HepG2 (cell line): ENCODE data around the gene PCBP2. TPM values are rescaled to one million over a fixed set of nuclear protein-coding genes. Genes with fewer than 3 reads are reported as not detected.

Experiments used
- ATAC-seq: fragments of 200-7000 bp; cut with Tn5 transposase; 3 replicates; pipeline ENCODE4 v1.9.1; 2020; ENCODE audit warnings: mild to moderate bottlenecking, moderate library complexity
- BruUV-seq: library from RNA; stranded (reverse); fragments of 400-500 nt; replicated peaks from 2 replicates; lab custom pipeline; 2021; lab: Mats Ljungman, UMichigan
- CTCF ChIA-PET: fragments of 300-600 bp; formaldehyde crosslinking; extraction: SDS; loops from one replicate; lab custom pipeline; 2021; ENCODE audit warnings: low total read pairs, inconsistent platforms, low intra/inter-chr PET ratio; lab: Yijun Ruan, JAX
- POLR2A ChIA-PET: fragments of 350-600 bp; sonication (Branson Sonifier 250); formaldehyde crosslinking; loops from one replicate; lab custom pipeline; 2020; ENCODE audit warnings: antibody characterized with exemption, inconsistent platforms; lab: Yijun Ruan, JAX
- DNase-seq: peaks from one replicate; pipeline ENCODE4 v3.0.0-alpha.2; 2015; ENCODE audit warnings: low spot score
- FAIRE-seq: peaks from 3 replicates; lab custom pipeline; 2011; peaks lifted over from hg19 to GRCh38; lab: Jason Lieb, UNC
- H2AFZ ChIP-seq: one replicate; pipeline ENCODE4 v1.6.1; 2011; ENCODE audit warnings: low read length, inconsistent platforms
- H3K27ac ChIP-seq: fragments of 300-600 bp; 3 replicates; pipeline ENCODE4 v1.8.0; 2011; ENCODE audit warnings: mixed run types, mild to moderate bottlenecking, mixed read lengths, low read length, inconsistent platforms; ENCODE audit not compliant: insufficient read depth; ENCODE audit errors: extremely low read length
- H3K27me3 ChIP-seq, 2 experiments: fragments of 200-600 bp in 1 of 2; 2 replicates in 1 of 2; 3 replicates in 1 of 2; pipeline versions ENCODE4 v1.6.0 to v1.8.0; 2011; ENCODE audit warnings: low read length in 2 of 2, mild to moderate bottlenecking in 2 of 2, moderate library complexity in 2 of 2, inconsistent platforms in 1 of 2; ENCODE audit not compliant: insufficient read depth in 2 of 2, control insufficient read depth in 1 of 2
- H3K36me3 ChIP-seq, 2 experiments: fragments of 200-600 bp in 1 of 2; replicated peaks in 1 of 2; 2 replicates in 1 of 2; 3 replicates in 1 of 2; pipeline versions ENCODE4 v1.5.1 to v1.8.0; 2011; ENCODE audit warnings: low read length in 2 of 2, inconsistent platforms in 1 of 2; ENCODE audit not compliant: insufficient read depth in 2 of 2, control insufficient read depth in 1 of 2
- H3K4me1 ChIP-seq: 2 replicates; pipeline ENCODE4 v1.5.1; 2012; ENCODE audit warnings: low read length, inconsistent platforms; ENCODE audit not compliant: insufficient read depth
- H3K4me2 ChIP-seq: 2 replicates; pipeline ENCODE4 v1.6.0; 2011; ENCODE audit warnings: low read depth, low read length, inconsistent platforms
- H3K4me3 ChIP-seq, 3 experiments: fragments of 200-600 bp in 1 of 3; sonication (generic), shearing (Covaris generic) in 1 of 3; replicated peaks in 1 of 3; 2 replicates each; pipeline ENCODE4 v1.5.1; 2011 to 2016; ENCODE audit warnings: low read length in 3 of 3, inconsistent platforms in 2 of 3, low read depth in 2 of 3, mild to moderate bottlenecking in 2 of 3, control low read depth in 1 of 3, mixed read lengths in 1 of 3; ENCODE audit not compliant: insufficient read depth in 1 of 3
- H3K79me2 ChIP-seq: one replicate; pipeline ENCODE4 v1.6.1; 2011; ENCODE audit warnings: low read length, inconsistent platforms; ENCODE audit not compliant: insufficient read depth
- H3K9ac ChIP-seq: 2 replicates; pipeline ENCODE4 v1.6.0; 2011; ENCODE audit warnings: mild to moderate bottlenecking, low read depth, low read length, inconsistent platforms; ENCODE audit not compliant: insufficient read depth
- H3K9me3 ChIP-seq: 2 replicates; pipeline ENCODE4 v1.5.1; 2012; ENCODE audit warnings: mild to moderate bottlenecking, low read length
- H4K20me1 ChIP-seq: 2 replicates; pipeline ENCODE4 v1.6.0; 2011; ENCODE audit warnings: inconsistent platforms, mild to moderate bottlenecking, low read length, moderate library complexity; ENCODE audit not compliant: insufficient read depth
- DRAP1 ChIP-seq: IDR thresholded peaks from 2 replicates; pipeline ENCODE4 v1.6.1; 2016; ENCODE audit warnings: missing genetic modification reagents, missing compliant biosample characterization
- IRX3 ChIP-seq: sonication (generic); formaldehyde crosslinking; IDR thresholded peaks from 2 replicates; pipeline ENCODE4 v1.8.1; 2023; ENCODE audit warnings: mild to moderate bottlenecking, low read depth, missing genetic modification reagents, borderline replicate concordance
- POLR2AphosphoS2 ChIP-seq: IDR thresholded peaks from 2 replicates; pipeline ENCODE4 v1.6.1; 2011; ENCODE audit warnings: low read depth, low read length, improper control_type of control experiment
- POLR2G ChIP-seq: fragments of 200-400 bp; formaldehyde crosslinking; IDR thresholded peaks from 2 replicates; pipeline ENCODE4 v1.6.1; 2018; ENCODE audit warnings: mild to moderate bottlenecking, low read depth, low read length, moderate library complexity
- RBM22 ChIP-seq: fragments of 200-400 bp; formaldehyde crosslinking; optimal IDR thresholded peaks from 2 replicates; pipeline ENCODE3; 2017; ENCODE audit warnings: mild to moderate bottlenecking, low read length, moderate library complexity
- REPIN1 ChIP-seq: sonication (generic); formaldehyde crosslinking; IDR thresholded peaks from 2 replicates; pipeline ENCODE4 v1.8.0; 2022; ENCODE audit warnings: missing genetic modification reagents, low read depth, mild to moderate bottlenecking, borderline replicate concordance
- SP140L ChIP-seq: sonication (generic); formaldehyde crosslinking; IDR thresholded peaks from 2 replicates; pipeline ENCODE4 v1.4.0; 2020; ENCODE audit warnings: missing genetic modification reagents, borderline replicate concordance
- ZC3H4 ChIP-seq: sonication (generic); formaldehyde crosslinking; IDR thresholded peaks from 2 replicates; pipeline ENCODE4 v1.4.0; 2020; ENCODE audit warnings: missing genetic modification reagents, borderline replicate concordance
- ZNF652 ChIP-seq: IDR thresholded peaks from 2 replicates; pipeline ENCODE4 v1.6.1; 2016; ENCODE audit warnings: low read depth, borderline replicate concordance
- WGBS: methylation state at CpG from one replicate; pipeline ENCODE4 v1.1.6; 2017; ENCODE audit warnings: low lambda C conversion rate; 5-methylcytosine and 5-hydroxymethylcytosine counted together
- in situ Hi-C: cut with HindIII; loops from 2 replicates; pipeline ENCODE4 v1.10.0; 2017; ENCODE audit warnings: low pct_unique_long_range_greater_than_20kb; ENCODE audit not compliant: extremely low pct_ligation_motif_present
- intact Hi-C: fragments of 100-400 bp; cut with micrococcal nuclease; formaldehyde crosslinking; loops from one replicate; pipeline ENCODE4 v1.10.0; 2022; ENCODE audit not compliant: unreplicated experiment
- polyA plus RNA-seq, 8 experiments: library from polyadenylated mRNA; depleted of rRNA in 3 of 8; stranded (reverse) in 7 of 8; unstranded in 1 of 8; fragments of >200 nt; fragmentation: Illumina TruSeq in 4 of 8; extraction: Trizol in 4 of 8; gene quantifications; 2 replicates each; pipeline versions ENCODE4 v1.2.1 to v1.2.3, GENCODE V29; 2011 to 2016; ENCODE audit warnings: low read depth in 4 of 8, missing spikeins in 1 of 8, mixed read lengths in 1 of 8; ENCODE audit not compliant: insufficient read depth in 1 of 8
- total RNA-seq, 5 experiments: library from RNA; depleted of rRNA; stranded (reverse); fragments of >200 nt; fragmentation: Illumina TruSeq; extraction: Trizol; gene quantifications; 2 replicates each; pipeline ENCODE4 v1.2.3, GENCODE V29; 2016; ENCODE audit warnings: low read depth in 1 of 5

Gene PCBP2
- total and polyA plus RNA-seq, 2 of the 13 experiments (the other 11 are each of a cell fraction or from before 2014, with no cell fraction given): 154 to 345 TPM

- no peak overlapping the region for H3K4me2 ChIP-seq
- BruUV-seq: no TSS peak
- H3K36me3 ChIP-seq: peaks cover 9 to 32% of the 10 kb centered on the region in 2 experiments
- DNase-seq: no peak
- ATAC-seq: no peak
- TF ChIP-seq ZC3H4 (CRISPR knock-in tag) (0 out of 2 replicates have a peak, but pooled peaks have one; percentile 72), POLR2AphosphoS2 (peak; percentile 56; the same call in 1 of the 2 replicates), REPIN1 (CRISPR knock-in tag) (0 out of 2 replicates have a peak, but pooled peaks have one; percentile 5), POLR2G (peak; percentile 22), RBM22 (peak; percentile 8), ZNF652 (CRISPR knock-in tag) (no peak), DRAP1 (CRISPR knock-in tag) (no peak), SP140L (CRISPR knock-in tag) (no peak), IRX3 (CRISPR knock-in tag) (no peak)
- H3K9me3 ChIP-seq: no peaks in the 10 kb centered on the region
- no peak for FAIRE-seq
- H3K9ac ChIP-seq: no peak overlapping the region
- no peak overlapping the region for H2AFZ ChIP-seq
- POLR2A ChIA-PET: interaction anchor here (1.0 to 4.2 kb wide), 4 partner anchors 8 to 24 kb away, joined by 3 to 58 read pairs (median 16); partner anchors contain the start of genes MAP3K12 and TARBP2
- H3K27me3 ChIP-seq: no peaks in the 10 kb centered on the region
- 97% methylated on average over 4 of the region's 4 CpGs for WGBS
- H3K4me1 ChIP-seq: no peaks in the 10 kb centered on the region
- no peak overlapping the region for H3K4me3 ChIP-seq
- H3K79me2 ChIP-seq: no peaks in the 10 kb centered on the region
- no peak overlapping the region for H3K27ac ChIP-seq
- intact Hi-C loops (no loop called here), in situ Hi-C loops (no loop called here)
- peaks cover 7% of the 10 kb centered on the region; the same call in 1 of the 2 replicates for H4K20me1 ChIP-seq
- CTCF ChIA-PET: no interaction called here
Observed at GRCh38 chr12:53483979-53484377, 32.1 kb downstream of the PCBP2 start.
